H1 (cell line): ENCODE measurements around the gene CCR8. TPM values are rescaled to one million over a fixed set of nuclear protein-coding genes. Genes with fewer than 3 reads are reported as not detected.

ENCODE experiments used
- CTCF ChIA-PET: fragments of 300-600 bp; sonication (Branson Sonifier 250); formaldehyde crosslinking; loops from one replicate; lab custom pipeline; 2021; ENCODE audit not compliant: partially characterized antibody; lab: Charles Lee
- POLR2A ChIA-PET: fragments of 300-600 bp; sonication (Branson Sonifier 250); formaldehyde crosslinking; loops from one replicate; lab custom pipeline; 2021; ENCODE audit warnings: inconsistent platforms; ENCODE audit not compliant: partially characterized antibody; lab: Charles Lee
- DNase-seq, 2 experiments: peaks; one replicate each; pipeline versions ENCODE4 v3.0.0 to v3.0.0-alpha.2; 2010 to 2022; ENCODE audit warnings: low spot score in 2 of 2, low read depth in 1 of 2, mixed read lengths in 1 of 2
- FAIRE-seq: peaks from 2 replicates; lab custom pipeline; 2011; peaks lifted over from hg19 to GRCh38; lab: Jason Lieb, UNC
- H2AFZ ChIP-seq: 2 replicates; pipeline ENCODE4 v1.8.1; 2012; ENCODE audit warnings: low read length, inconsistent platforms
- H2AK5ac ChIP-seq: 2 replicates; pipeline ENCODE4 v1.6.1; 2013; ENCODE audit warnings: low read depth, low read length
- H2BK120ac ChIP-seq: replicated peaks from 2 replicates; pipeline ENCODE3; 2013; ENCODE audit warnings: low read depth, low read length, inconsistent platforms
- H2BK12ac ChIP-seq: 2 replicates; pipeline ENCODE4 v1.6.1; 2013; ENCODE audit warnings: low read depth, low read length
- H2BK15ac ChIP-seq: 2 replicates; pipeline ENCODE4 v1.6.1; 2013; ENCODE audit warnings: low read length
- H2BK20ac ChIP-seq: 2 replicates; pipeline ENCODE4 v1.6.1; 2013; ENCODE audit warnings: low read length
- H2BK5ac ChIP-seq: 2 replicates; pipeline ENCODE4 v1.6.1; 2013; ENCODE audit warnings: low read depth, low read length
- H3K14ac ChIP-seq: 2 replicates; pipeline ENCODE4 v1.6.1; 2013; ENCODE audit warnings: inconsistent platforms; ENCODE audit not compliant: insufficient read length
- H3K18ac ChIP-seq: 2 replicates; pipeline ENCODE4 v1.6.1; 2013; ENCODE audit warnings: low read length; ENCODE audit errors: extremely low read depth
- H3K23ac ChIP-seq: 2 replicates; pipeline ENCODE4 v1.6.1; 2013; ENCODE audit warnings: inconsistent platforms; ENCODE audit not compliant: insufficient read length
- H3K23me2 ChIP-seq: 2 replicates; pipeline ENCODE4 v1.6.1; 2013; ENCODE audit warnings: low read depth, low read length
- H3K27ac ChIP-seq: 2 replicates; pipeline ENCODE4 v1.6.1; 2011; ENCODE audit warnings: low read depth, low read length, inconsistent platforms
- H3K27me3 ChIP-seq, 4 experiments: replicated peaks in 1 of 4; 1 replicate in 1 of 4; 2 replicates in 3 of 4; pipeline versions ENCODE4 v1.6.1 to v1.8.1; 2011 to 2013; ENCODE audit warnings: low read length in 3 of 4, mild to moderate bottlenecking in 3 of 4, inconsistent platforms in 2 of 4, mixed read lengths in 2 of 4, moderate library complexity in 1 of 4; ENCODE audit not compliant: control insufficient read depth in 3 of 4, insufficient read depth in 3 of 4; ENCODE audit errors: extremely low read depth in 1 of 4
- H3K36me3 ChIP-seq, 4 experiments: 2 replicates each; pipeline versions ENCODE4 v1.6.1 to v1.8.1; 2011 to 2013; ENCODE audit warnings: mild to moderate bottlenecking in 4 of 4, low read length in 3 of 4, moderate library complexity in 2 of 4, control low read depth in 1 of 4, inconsistent platforms in 1 of 4; ENCODE audit not compliant: insufficient read depth in 4 of 4, control insufficient read depth in 2 of 4
- H3K4ac ChIP-seq: replicated peaks from 2 replicates; pipeline ENCODE3; 2013; ENCODE audit warnings: low read length, low read depth, mixed read lengths, inconsistent platforms; ENCODE audit not compliant: insufficient read length
- H3K4me1 ChIP-seq, 4 experiments: replicated peaks in 1 of 4; 1 replicate in 1 of 4; 2 replicates in 3 of 4; pipeline versions ENCODE4 v1.6.1 to v1.8.1; 2011 to 2013; ENCODE audit warnings: low read length in 3 of 4, inconsistent platforms in 2 of 4, mixed read lengths in 1 of 4; ENCODE audit not compliant: insufficient read depth in 4 of 4, control insufficient read depth in 3 of 4
- H3K4me2 ChIP-seq, 2 experiments: 2 replicates each; pipeline versions ENCODE4 v1.6.1 to v1.8.1; 2011 to 2013; ENCODE audit warnings: low read depth in 2 of 2, low read length in 2 of 2, control low read depth in 1 of 2, inconsistent platforms in 1 of 2, mild to moderate bottlenecking in 1 of 2; ENCODE audit not compliant: insufficient read depth in 1 of 2
- H3K4me3 ChIP-seq, 4 experiments: fragments of 200-600, 300-600 bp in 1 of 4; sonication (generic), shearing (Covaris generic), sonication (Bioruptor Twin) in 1 of 4; 2 replicates each; pipeline versions ENCODE4 v1.5.1 to v1.8.1; 2011 to 2016; ENCODE audit warnings: low read length in 4 of 4, low read depth in 3 of 4, control low read depth in 2 of 4, inconsistent platforms in 2 of 4, mild to moderate bottlenecking in 2 of 4, mixed read lengths in 1 of 4, moderate library complexity in 1 of 4; ENCODE audit not compliant: insufficient read depth in 2 of 4; ENCODE audit errors: extremely low read depth in 1 of 4
- H3K56ac ChIP-seq: replicated peaks from 2 replicates; pipeline ENCODE3; 2013; ENCODE audit warnings: low read depth, mild to moderate bottlenecking, mixed read lengths, low read length, inconsistent platforms; ENCODE audit not compliant: insufficient read length
- H3K79me1 ChIP-seq: 2 replicates; pipeline ENCODE4 v1.6.1; 2013; ENCODE audit warnings: low read depth, low read length, control low read depth
- H3K79me2 ChIP-seq, 2 experiments: 2 replicates each; pipeline versions ENCODE4 v1.6.1 to v1.8.1; 2012 to 2013; ENCODE audit warnings: low read length in 2 of 2, mild to moderate bottlenecking in 2 of 2, inconsistent platforms in 1 of 2; ENCODE audit not compliant: insufficient read depth in 2 of 2, control insufficient read depth in 1 of 2
- H3K9ac ChIP-seq, 4 experiments: replicated peaks in 1 of 4; 1 replicate in 1 of 4; 2 replicates in 3 of 4; pipeline versions ENCODE4 v1.6.1 to v1.8.1; 2011 to 2013; ENCODE audit warnings: low read depth in 3 of 4, low read length in 3 of 4, control low read depth in 2 of 4, mild to moderate bottlenecking in 2 of 4, moderate library complexity in 2 of 4, inconsistent platforms in 1 of 4; ENCODE audit errors: extremely low read depth in 1 of 4
- H3K9me3 ChIP-seq, 2 experiments: 2 replicates each; pipeline versions ENCODE4 v1.6.1 to v1.8.1; 2012 to 2013; ENCODE audit warnings: mild to moderate bottlenecking in 2 of 2, moderate library complexity in 2 of 2, control low read depth in 1 of 2, inconsistent platforms in 1 of 2, low read depth in 1 of 2, low read length in 1 of 2, mixed read lengths in 1 of 2; ENCODE audit not compliant: insufficient read depth in 2 of 2
- H4K20me1 ChIP-seq, 2 experiments: replicated peaks in 1 of 2; 2 replicates each; pipeline versions ENCODE3 to v1.8.1; 2011 to 2013; ENCODE audit warnings: inconsistent platforms in 2 of 2, low read length in 2 of 2, mild to moderate bottlenecking in 1 of 2; ENCODE audit not compliant: insufficient read depth in 2 of 2, control insufficient read depth in 1 of 2
- H4K5ac ChIP-seq: 2 replicates; pipeline ENCODE4 v1.6.1; 2013; ENCODE audit warnings: low read length, low read depth, mixed read lengths, inconsistent platforms; ENCODE audit not compliant: insufficient read length
- H4K8ac ChIP-seq: 2 replicates; pipeline ENCODE4 v1.8.0; 2013; ENCODE audit warnings: mild to moderate bottlenecking, moderate library complexity, low read length, inconsistent platforms; ENCODE audit not compliant: insufficient read depth; ENCODE audit errors: extremely low read depth
- H4K91ac ChIP-seq: replicated peaks from 2 replicates; pipeline ENCODE3; 2013; ENCODE audit warnings: low read length, mixed read lengths, inconsistent platforms; ENCODE audit not compliant: insufficient read length
- ASH2L ChIP-seq: fragments of 200-600, 300-600 bp; sonication (generic); IDR thresholded peaks from one replicate; pipeline ENCODE4 v1.7.1; 2017; ENCODE audit warnings: low read length
- ATF2 ChIP-seq: IDR thresholded peaks from 2 replicates; pipeline ENCODE4 v1.6.1; 2012; ENCODE audit warnings: low read length, inconsistent platforms
- BRCA1 ChIP-seq: IDR thresholded peaks from 2 replicates; pipeline ENCODE4 v1.6.1; 2012; ENCODE audit warnings: low read depth, low read length, improper control_type of control experiment
- CEBPB ChIP-seq: IDR thresholded peaks from 2 replicates; pipeline ENCODE4 v1.6.1; 2012; ENCODE audit warnings: low read depth, low read length
- CHD1 ChIP-seq: IDR thresholded peaks from 2 replicates; pipeline ENCODE4 v1.6.1; 2012; ENCODE audit warnings: low read depth, low read length, improper control_type of control experiment
- CREB1 ChIP-seq: IDR thresholded peaks from 2 replicates; pipeline ENCODE4 v1.6.1; 2012; ENCODE audit warnings: inconsistent platforms
- GTF2F1 ChIP-seq: IDR thresholded peaks from 2 replicates; pipeline ENCODE4 v1.6.1; 2012; ENCODE audit warnings: low read depth, low read length, improper control_type of control experiment, borderline replicate concordance
- KDM5A ChIP-seq: fragments of 200-600 bp; IDR thresholded peaks from 2 replicates; pipeline ENCODE4 v1.7.1; 2012; ENCODE audit warnings: mild to moderate bottlenecking, low read length, inconsistent platforms, mixed read lengths
- PHF8 ChIP-seq: fragments of 200-600 bp; sonication (generic); conservative IDR thresholded peaks from 2 replicates; pipeline ENCODE4 v1.7.1; 2012; ENCODE audit warnings: low read depth, mild to moderate bottlenecking, inconsistent platforms, low read length, moderate library complexity
- RAD21 ChIP-seq, 2 experiments: IDR thresholded peaks in 1 of 2; conservative IDR thresholded peaks in 1 of 2; 2 replicates each; pipeline ENCODE4 v1.6.1; 2011; ENCODE audit warnings: low read depth in 2 of 2, low read length in 2 of 2, improper control_type of control experiment in 1 of 2, inconsistent platforms in 1 of 2, mild to moderate bottlenecking in 1 of 2, moderate library complexity in 1 of 2
- RNF2 ChIP-seq: fragments of 200-900, 300-1000 bp; sonication (generic); IDR thresholded peaks from 2 replicates; pipeline ENCODE4 v1.7.1; 2016; ENCODE audit warnings: borderline replicate concordance, low read depth, mild to moderate bottlenecking, antibody characterized with exemption, low read length; ENCODE audit not compliant: poor library complexity, severe bottlenecking; ENCODE audit errors: missing control alignments
- SAP30 ChIP-seq: fragments of 300-600 bp; sonication (generic); IDR thresholded peaks from 2 replicates; pipeline ENCODE4 v1.7.1; 2012; ENCODE audit warnings: low read length, moderate library complexity, mild to moderate bottlenecking, inconsistent platforms; ENCODE audit not compliant: insufficient read depth, insufficient replicate concordance
- SP2 ChIP-seq: IDR thresholded peaks from 2 replicates; pipeline ENCODE4 v1.6.1; 2012; ENCODE audit warnings: mild to moderate bottlenecking, low read length, inconsistent platforms
- SRF ChIP-seq: IDR thresholded peaks from 2 replicates; pipeline ENCODE4 v1.6.1; 2011; ENCODE audit warnings: mild to moderate bottlenecking, low read depth, low read length, moderate library complexity
- polyA plus RNA-seq, 7 experiments: library from polyadenylated mRNA; depleted of rRNA in 3 of 7; stranded (reverse) in 5 of 7; unstranded in 2 of 7; fragments of >200 nt in 5 of 7; fragments of 200-250 nt in 2 of 7; gene quantifications; 1 replicate in 5 of 7; 2 replicates in 1 of 7; 4 replicates in 1 of 7; pipeline versions ENCODE4 v1.2.1 to v1.2.3, GENCODE V29; 2011 to 2013; ENCODE audit warnings: missing spikeins in 2 of 7, mixed read lengths in 2 of 7
- total RNA-seq: library from RNA; stranded (reverse); fragmentation: NEBNext Ultra II Directional; extraction: Animal tissue kit (Norgen Biotek cat#: 25700); gene quantifications from 2 replicates; pipeline ENCODE4 v1.2.1, GENCODE V29; 2021

Gene CCR8
- total and polyA plus RNA-seq, 2 of the 8 experiments (the other 6 are each of a cell fraction or from before 2014, with no cell fraction given) = 0.35 TPM; not detected in 1

GRCh38 chr3:39343760-39344159 is 14.3 kb downstream of the CCR8 start:
- Histone ChIP-seq H3K56ac (no peak overlapping the region), H3K4ac (no peak overlapping the region), H4K91ac (no peak overlapping the region), H3K23me2 (no peaks in the 10 kb centered on the region), H3K27me3 (no peaks in the 10 kb centered on the region), H3K4me3 (no peak overlapping the region), H2BK15ac (no peak overlapping the region), H2BK120ac (no peak overlapping the region), H3K18ac (no peak overlapping the region), H3K4me1 (peaks cover 0 to 4% (median 1%) of the 10 kb centered on the region in 4 experiments; a peak in 2 of 7 replicates), H2AK5ac (no peak overlapping the region), H3K14ac (no peak overlapping the region), H4K5ac (no peak overlapping the region), H3K79me1 (no peaks in the 10 kb centered on the region), H3K36me3 (no peaks in the 10 kb centered on the region), H3K4me2 (no peak overlapping the region), H3K27ac (no peak overlapping the region), H2AFZ (no peak overlapping the region), H3K9me3 (no peaks in the 10 kb centered on the region), H2BK5ac (no peak overlapping the region), H3K23ac (no peak overlapping the region), H2BK20ac (no peak overlapping the region), H4K8ac (no peak overlapping the region), H4K20me1 (no peaks in the 10 kb centered on the region), H2BK12ac (no peak overlapping the region), H3K79me2 (no peaks in the 10 kb centered on the region), H3K9ac (no peak overlapping the region)
- CTCF ChIA-PET = no interaction called here
- FAIRE-seq (no peak), DNase-seq (no peak)
- POLR2A ChIA-PET = no interaction called here
- no peak for TF ChIP-seq ATF2
- no peak for TF ChIP-seq CREB1
- TF ChIP-seq RNF2 = no peak
- TF ChIP-seq RAD21 (IDR thresholded peaks at IDR 0.05 in 1 of 2, conservative IDR thresholded peaks at IDR 0.05 in 1 of 2; ENCODE audit: low read depth in 2 of 2, low read length in 2 of 2) = no peak
- no peak for TF ChIP-seq BRCA1
- no peak for TF ChIP-seq ASH2L
- TF ChIP-seq SRF = no peak
- no peak for TF ChIP-seq SP2
- no peak for TF ChIP-seq PHF8
- no peak for TF ChIP-seq CEBPB
- TF ChIP-seq SAP30 = no peak
- no peak for TF ChIP-seq KDM5A
- no peak for TF ChIP-seq CHD1
- TF ChIP-seq GTF2F1 = no peak
